GM21515 (cell line): ENCODE results near the gene NKAIN2.

Source experiments
- ATAC-seq: cut with Tn5 transposase; IDR thresholded peaks from one replicate; pipeline ENCODE4 v1.9.1; 2021; ENCODE audit not compliant: unreplicated experiment

Gene NKAIN2

GRCh38 chr6:124795643-124796463, 992.2 kb downstream of the NKAIN2 start:
- no peak for ATAC-seq

GRCh38 chr6:124796464-124796970, 992.9 kb downstream of the NKAIN2 start:
- ATAC-seq = no peak

- ATAC-seq = no peak
Measured at GRCh38 chr6:124797224-124797623, 993.6 kb downstream of the NKAIN2 start.

- no peak for ATAC-seq
Measured at GRCh38 chr6:124798942-124799496, 995.4 kb downstream of the NKAIN2 start.

GRCh38 chr6:124799638-124800037, 996.0 kb downstream of the NKAIN2 start:
- no peak for ATAC-seq

- ATAC-seq = no peak
Measured at GRCh38 chr6:124800222-124800621, 996.6 kb downstream of the NKAIN2 start.

- ATAC-seq = no peak
Measured at GRCh38 chr6:124812067-124812466, 1008.4 kb downstream of the NKAIN2 start.

- no peak for ATAC-seq
Measured at GRCh38 chr6:124819346-124819745, 1015.7 kb downstream of the NKAIN2 start.

- ATAC-seq = no peak
Measured at GRCh38 chr6:124822204-124822613, 1018.5 kb downstream of the NKAIN2 start.

- no peak for ATAC-seq
Measured at GRCh38 chr6:124822721-124823120, 1019.1 kb downstream of the NKAIN2 start.

- no peak for ATAC-seq
Measured at GRCh38 chr6:124823240-124824111, 1019.8 kb downstream of the NKAIN2 start.

GRCh38 chr6:124825564-124825963, 1021.9 kb downstream of the NKAIN2 start:
- ATAC-seq = no peak

- no peak for ATAC-seq
Measured at GRCh38 chr6:124829822-124830221, 1026.2 kb downstream of the NKAIN2 start.

GRCh38 chr6:124830506-124830905, 1026.8 kb downstream of the NKAIN2 start:
- no peak for ATAC-seq

GRCh38 chr6:124854338-124854922, 1050.8 kb downstream of the NKAIN2 start:
- ATAC-seq = no peak

- no peak for ATAC-seq
Measured at GRCh38 chr6:124857746-124858145, 1054.1 kb downstream of the NKAIN2 start.

GRCh38 chr6:124858564-124858963, 1054.9 kb downstream of the NKAIN2 start:
- ATAC-seq = no peak

- no peak for ATAC-seq
Measured at GRCh38 chr6:124859366-124859765, 1055.7 kb downstream of the NKAIN2 start.

GRCh38 chr6:124866040-124866439, 1062.4 kb downstream of the NKAIN2 start:
- ATAC-seq = no peak

GRCh38 chr6:124867121-124867520, 1063.5 kb downstream of the NKAIN2 start:
- no peak for ATAC-seq

- no peak for ATAC-seq
Measured at GRCh38 chr6:124868481-124868880, 1064.8 kb downstream of the NKAIN2 start.
